ENCODE data around the gene GRM5.
"Not testable (repeated sequence)": the region's sequence is repeated elsewhere in the genome, so short reads cannot be mapped to it uniquely, and the experiment has no call there.

The GRM5 gene

GRCh38 chr11:88535266-88535665 lies 530.5 kb downstream of the GRM5 start:
- no peak for DNase-seq

- not testable (repeated sequence) for DNase-seq
These were observed 531.1 kb downstream of the GRM5 start for GRCh38 chr11:88534706-88535105.

- no peak for DNase-seq
These were observed 531.6 kb downstream of the GRM5 start for GRCh38 chr11:88534185-88534584.

GRCh38 chr11:88533001-88533400 lies 532.8 kb downstream of the GRM5 start:
- DNase-seq, result no peak

GRCh38 chr11:88531831-88532230 lies 534.0 kb downstream of the GRM5 start:
- no peak for DNase-seq

- DNase-seq, result no peak
These were observed 536.4 kb downstream of the GRM5 start for GRCh38 chr11:88529426-88529825.

- no peak for DNase-seq
These were observed 542.3 kb downstream of the GRM5 start for GRCh38 chr11:88523386-88524071.

- DNase-seq, result no peak
These were observed 543.0 kb downstream of the GRM5 start for GRCh38 chr11:88522624-88523385.

- no peak for DNase-seq
These were observed 544.0 kb downstream of the GRM5 start for GRCh38 chr11:88521799-88522201.

- DNase-seq, result no peak
These were observed 544.4 kb downstream of the GRM5 start for GRCh38 chr11:88521399-88521798.

GRCh38 chr11:88520391-88520790 lies 545.4 kb downstream of the GRM5 start:
- no peak for DNase-seq

GRCh38 chr11:88515002-88515401 lies 550.8 kb downstream of the GRM5 start:
- DNase-seq, result no peak

- DNase-seq, result no peak
These were observed 554.8 kb downstream of the GRM5 start for GRCh38 chr11:88511006-88511405.

GRCh38 chr11:88508759-88509581 lies 556.8 kb downstream of the GRM5 start:
- DNase-seq, result no peak

- DNase-seq, result no peak
These were observed 557.4 kb downstream of the GRM5 start for GRCh38 chr11:88508418-88508758.

- DNase-seq, result no peak
These were observed 557.9 kb downstream of the GRM5 start for GRCh38 chr11:88507771-88508417.

- DNase-seq, result no peak
These were observed 564.2 kb downstream of the GRM5 start for GRCh38 chr11:88501541-88501940.

- no peak for DNase-seq
These were observed 569.9 kb downstream of the GRM5 start for GRCh38 chr11:88495836-88496235.

- DNase-seq, result no peak
These were observed 570.9 kb downstream of the GRM5 start for GRCh38 chr11:88494848-88495247.

GRCh38 chr11:88491674-88492073 lies 574.1 kb downstream of the GRM5 start:
- no peak for DNase-seq

- no peak for DNase-seq
These were observed 576.8 kb downstream of the GRM5 start for GRCh38 chr11:88489030-88489429.

- no peak for DNase-seq
These were observed 578.1 kb downstream of the GRM5 start for GRCh38 chr11:88487646-88488045.

Measured in GOT3 (cell line).